Epithelial cell of esophagus (primary cell): ENCODE data around the gene CEP85L.

Source experiments
- DNase-seq: peaks from one replicate; pipeline ENCODE4 v3.0.0; 2010; ENCODE audit warnings: low read depth
- H3K4me3 ChIP-seq: 2 replicates; pipeline ENCODE4 v1.5.1; 2011; ENCODE audit warnings: mild to moderate bottlenecking, low read length, control low read depth
- CTCF ChIP-seq: IDR thresholded peaks from 2 replicates; pipeline ENCODE4 v1.5.1; 2011; ENCODE audit warnings: low read depth, mild to moderate bottlenecking, low read length, control low read depth, inconsistent platforms; ENCODE audit not compliant: insufficient read depth; ENCODE audit errors: missing control alignments

CEP85L gene

DNA sequence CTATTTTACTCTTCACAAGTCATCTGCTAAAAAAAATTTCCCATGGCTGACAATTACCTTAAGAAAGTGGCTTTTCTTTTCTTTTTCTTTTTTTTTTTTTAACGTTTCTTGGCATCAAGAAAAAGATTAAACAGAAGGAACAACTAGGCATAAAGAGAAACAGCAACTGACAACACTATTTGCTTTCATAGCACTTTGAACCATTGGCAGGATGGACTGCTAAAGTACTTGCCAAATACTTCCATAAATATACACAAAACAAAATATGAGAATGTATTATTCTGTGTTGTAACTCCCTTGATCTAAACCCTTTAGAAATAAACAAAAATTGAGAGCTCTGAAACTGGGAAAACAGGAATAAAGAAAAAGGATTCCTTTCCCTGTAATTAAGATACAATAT, 123.3 kb downstream of the CEP85L start:
- H3K4me3 ChIP-seq = no peak overlapping the region
- no peak for DNase-seq
- TF ChIP-seq CTCF = no peak

GRCh38 chr6:118525913-118526780, 125.2 kb downstream of the CEP85L start:
- no peak overlapping the region for H3K4me3 ChIP-seq
- DNase-seq = no peak
- no peak for TF ChIP-seq CTCF

DNA sequence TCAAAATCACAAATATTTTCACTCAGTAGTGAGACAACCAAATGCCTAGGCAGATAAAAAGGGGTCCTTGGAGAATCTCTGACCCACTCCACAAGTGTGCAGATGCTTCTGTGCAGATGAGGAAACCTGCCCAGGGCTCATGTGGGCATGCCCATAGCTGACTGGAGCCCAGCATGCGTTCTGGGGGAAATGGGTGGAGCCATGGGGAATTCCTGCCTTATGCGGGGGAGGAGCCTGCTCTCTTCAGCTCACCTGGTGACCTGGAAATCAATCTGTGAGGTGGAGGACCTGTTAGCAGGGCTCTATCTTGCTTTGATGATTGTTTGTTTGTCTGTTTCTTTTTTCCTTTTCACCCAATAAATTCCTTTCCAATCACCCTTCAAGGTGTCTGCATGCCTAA, 126.7 kb downstream of the CEP85L start:
- no peak overlapping the region for H3K4me3 ChIP-seq
- TF ChIP-seq CTCF = no peak
- DNase-seq = peak; percentile 14

- H3K4me3 ChIP-seq = no peak overlapping the region
- no peak for TF ChIP-seq CTCF
These were observed 128.2 kb downstream of the CEP85L start for GRCh38 chr6:118523216-118523615.

DNA sequence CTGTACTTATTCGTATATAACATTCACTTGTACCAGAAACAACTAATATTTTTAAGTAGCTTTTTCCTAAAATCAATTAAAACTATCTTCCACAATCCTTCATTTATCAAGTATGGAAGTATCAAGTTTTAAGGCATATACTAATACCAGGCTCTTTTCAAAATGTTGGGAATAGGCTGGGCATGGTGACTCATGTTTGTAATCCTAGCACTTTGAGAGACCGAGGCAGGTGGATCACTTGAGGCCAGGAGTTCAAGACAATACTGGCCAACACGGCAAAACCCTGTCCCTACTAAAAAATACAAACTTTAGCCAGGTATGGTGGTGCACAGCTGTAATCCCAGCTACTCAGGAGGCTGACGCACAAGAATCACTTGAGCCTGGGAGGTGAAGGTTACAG, 129.0 kb downstream of the CEP85L start:
- DNase-seq = no peak
- TF ChIP-seq CTCF = no peak
- no peak overlapping the region for H3K4me3 ChIP-seq

More at GRCh38 chr6:118523216-118523615, 128.2 kb downstream of the CEP85L start:
- DNase-seq = no peak

GRCh38 chr6:118514689-118515088, 136.7 kb downstream of the CEP85L start:
- no peak overlapping the region for H3K4me3 ChIP-seq
- DNase-seq = no peak
- no peak for TF ChIP-seq CTCF
